HepG2 (cell line): Measurements from ENCODE around the gene MAN2A1. TPM values are rescaled to one million over a fixed set of nuclear protein-coding genes. Genes with fewer than 3 reads are reported as not detected.
A peak's percentile ranks its signal among the peaks of the same experiment; 100 is the strongest.

ENCODE experiments used
- ATAC-seq: fragments of 200-7000 bp; cut with Tn5 transposase; 3 replicates; pipeline ENCODE4 v1.9.1; 2020; ENCODE audit warnings: mild to moderate bottlenecking, moderate library complexity
- BruUV-seq: library from RNA; stranded (reverse); fragments of 400-500 nt; replicated peaks from 2 replicates; lab custom pipeline; 2021; lab: Mats Ljungman, UMichigan
- CTCF ChIA-PET: fragments of 300-600 bp; formaldehyde crosslinking; extraction: SDS; loops from one replicate; lab custom pipeline; 2021; ENCODE audit warnings: low total read pairs, inconsistent platforms, low intra/inter-chr PET ratio; lab: Yijun Ruan, JAX
- POLR2A ChIA-PET: fragments of 350-600 bp; sonication (Branson Sonifier 250); formaldehyde crosslinking; loops from one replicate; lab custom pipeline; 2020; ENCODE audit warnings: antibody characterized with exemption, inconsistent platforms; lab: Yijun Ruan, JAX
- DNase-seq: peaks from one replicate; pipeline ENCODE4 v3.0.0-alpha.2; 2015; ENCODE audit warnings: low spot score
- FAIRE-seq: peaks from 3 replicates; lab custom pipeline; 2011; peaks lifted over from hg19 to GRCh38; lab: Jason Lieb, UNC
- H2AFZ ChIP-seq: one replicate; pipeline ENCODE4 v1.6.1; 2011; ENCODE audit warnings: low read length, inconsistent platforms
- H3K27ac ChIP-seq: fragments of 300-600 bp; 3 replicates; pipeline ENCODE4 v1.8.0; 2011; ENCODE audit warnings: mixed run types, mild to moderate bottlenecking, mixed read lengths, low read length, inconsistent platforms; ENCODE audit not compliant: insufficient read depth; ENCODE audit errors: extremely low read length
- H3K27me3 ChIP-seq, 2 experiments: fragments of 200-600 bp in 1 of 2; 2 replicates in 1 of 2; 3 replicates in 1 of 2; pipeline versions ENCODE4 v1.6.0 to v1.8.0; 2011; ENCODE audit warnings: low read length in 2 of 2, mild to moderate bottlenecking in 2 of 2, moderate library complexity in 2 of 2, inconsistent platforms in 1 of 2; ENCODE audit not compliant: insufficient read depth in 2 of 2, control insufficient read depth in 1 of 2
- H3K36me3 ChIP-seq, 2 experiments: fragments of 200-600 bp in 1 of 2; replicated peaks in 1 of 2; 2 replicates in 1 of 2; 3 replicates in 1 of 2; pipeline versions ENCODE4 v1.5.1 to v1.8.0; 2011; ENCODE audit warnings: low read length in 2 of 2, inconsistent platforms in 1 of 2; ENCODE audit not compliant: insufficient read depth in 2 of 2, control insufficient read depth in 1 of 2
- H3K4me1 ChIP-seq: 2 replicates; pipeline ENCODE4 v1.5.1; 2012; ENCODE audit warnings: low read length, inconsistent platforms; ENCODE audit not compliant: insufficient read depth
- H3K4me2 ChIP-seq: 2 replicates; pipeline ENCODE4 v1.6.0; 2011; ENCODE audit warnings: low read depth, low read length, inconsistent platforms
- H3K4me3 ChIP-seq, 3 experiments: fragments of 200-600 bp in 1 of 3; sonication (generic), shearing (Covaris generic) in 1 of 3; replicated peaks in 1 of 3; 2 replicates each; pipeline ENCODE4 v1.5.1; 2011 to 2016; ENCODE audit warnings: low read length in 3 of 3, inconsistent platforms in 2 of 3, low read depth in 2 of 3, mild to moderate bottlenecking in 2 of 3, control low read depth in 1 of 3, mixed read lengths in 1 of 3; ENCODE audit not compliant: insufficient read depth in 1 of 3
- H3K79me2 ChIP-seq: one replicate; pipeline ENCODE4 v1.6.1; 2011; ENCODE audit warnings: low read length, inconsistent platforms; ENCODE audit not compliant: insufficient read depth
- H3K9ac ChIP-seq: 2 replicates; pipeline ENCODE4 v1.6.0; 2011; ENCODE audit warnings: mild to moderate bottlenecking, low read depth, low read length, inconsistent platforms; ENCODE audit not compliant: insufficient read depth
- H3K9me3 ChIP-seq: 2 replicates; pipeline ENCODE4 v1.5.1; 2012; ENCODE audit warnings: mild to moderate bottlenecking, low read length
- H4K20me1 ChIP-seq: 2 replicates; pipeline ENCODE4 v1.6.0; 2011; ENCODE audit warnings: inconsistent platforms, mild to moderate bottlenecking, low read length, moderate library complexity; ENCODE audit not compliant: insufficient read depth
- ARID3A ChIP-seq: IDR thresholded peaks from 2 replicates; pipeline ENCODE4 v1.6.1; 2012; ENCODE audit warnings: low read depth, low read length, improper control_type of control experiment
- DNMT1 ChIP-seq: sonication (generic); formaldehyde crosslinking; IDR thresholded peaks from 2 replicates; pipeline ENCODE4 v1.5.1; 2020; ENCODE audit warnings: mild to moderate bottlenecking, missing genetic modification reagents
- EZH2 ChIP-seq: conservative IDR thresholded peaks from 2 replicates; pipeline ENCODE4 v1.6.1; 2012; ENCODE audit warnings: mild to moderate bottlenecking, low read depth, low read length, moderate library complexity
- HHEX ChIP-seq: IDR thresholded peaks from 2 replicates; pipeline ENCODE4 v1.6.1; 2016; ENCODE audit warnings: control low read depth
- KDM6A ChIP-seq: IDR thresholded peaks from 2 replicates; pipeline ENCODE4 v1.6.1; 2016; ENCODE audit warnings: low read depth
- MXD3 ChIP-seq: IDR thresholded peaks from 2 replicates; pipeline ENCODE4 v1.6.1; 2016; ENCODE audit warnings: mild to moderate bottlenecking, missing biosample characterization, missing genetic modification reagents
- NBN ChIP-seq: fragments of 450-650 bp; conservative IDR thresholded peaks from 2 replicates; pipeline ENCODE4 v1.6.1; 2017
- RBM39 ChIP-seq: fragments of 200-400 bp; formaldehyde crosslinking; IDR thresholded peaks from one replicate; pipeline ENCODE4 v1.6.1; 2018; ENCODE audit warnings: antibody characterized with exemption, mild to moderate bottlenecking, low read depth, low read length; ENCODE audit not compliant: poor library complexity, severe bottlenecking
- TOE1 ChIP-seq: sonication (generic); formaldehyde crosslinking; IDR thresholded peaks from 2 replicates; pipeline ENCODE4 v1.4.0; 2020; ENCODE audit warnings: mild to moderate bottlenecking, missing genetic modification reagents
- TRAFD1 ChIP-seq: sonication (generic); formaldehyde crosslinking; IDR thresholded peaks from 2 replicates; pipeline ENCODE4 v1.5.1; 2020; ENCODE audit warnings: missing genetic modification reagents, mild to moderate bottlenecking, borderline replicate concordance
- ZBTB2 ChIP-seq: sonication (generic); formaldehyde crosslinking; IDR thresholded peaks from 2 replicates; pipeline ENCODE4 v1.8.0; 2022; ENCODE audit warnings: low read depth, missing genetic modification reagents
- ZNF572 ChIP-seq: sonication (generic); formaldehyde crosslinking; IDR thresholded peaks from 2 replicates; pipeline ENCODE4 v1.5.1; 2020; ENCODE audit warnings: mild to moderate bottlenecking, missing genetic modification reagents
- ZNF781 ChIP-seq: sonication (generic); formaldehyde crosslinking; IDR thresholded peaks from 2 replicates; pipeline ENCODE4 v1.5.1; 2020; ENCODE audit warnings: borderline replicate concordance, mild to moderate bottlenecking, missing genetic modification reagents; ENCODE audit errors: not compliant biosample characterization
- WGBS: methylation state at CpG from one replicate; pipeline ENCODE4 v1.1.6; 2017; ENCODE audit warnings: low lambda C conversion rate; 5-methylcytosine and 5-hydroxymethylcytosine counted together
- in situ Hi-C: cut with HindIII; loops from 2 replicates; pipeline ENCODE4 v1.10.0; 2017; ENCODE audit warnings: low pct_unique_long_range_greater_than_20kb; ENCODE audit not compliant: extremely low pct_ligation_motif_present
- intact Hi-C: fragments of 100-400 bp; cut with micrococcal nuclease; formaldehyde crosslinking; loops from one replicate; pipeline ENCODE4 v1.10.0; 2022; ENCODE audit not compliant: unreplicated experiment
- polyA plus RNA-seq, 8 experiments: library from polyadenylated mRNA; depleted of rRNA in 3 of 8; stranded (reverse) in 7 of 8; unstranded in 1 of 8; fragments of >200 nt; fragmentation: Illumina TruSeq in 4 of 8; extraction: Trizol in 4 of 8; gene quantifications; 2 replicates each; pipeline versions ENCODE4 v1.2.1 to v1.2.3, GENCODE V29; 2011 to 2016; ENCODE audit warnings: low read depth in 4 of 8, missing spikeins in 1 of 8, mixed read lengths in 1 of 8; ENCODE audit not compliant: insufficient read depth in 1 of 8
- total RNA-seq, 5 experiments: library from RNA; depleted of rRNA; stranded (reverse); fragments of >200 nt; fragmentation: Illumina TruSeq; extraction: Trizol; gene quantifications; 2 replicates each; pipeline ENCODE4 v1.2.3, GENCODE V29; 2016; ENCODE audit warnings: low read depth in 1 of 5

MAN2A1 gene
- total and polyA plus RNA-seq, 2 of the 13 experiments (the other 11 are each of a cell fraction or from before 2014, with no cell fraction given), result 56.2 to 80.5 TPM

- peaks cover 5 to 11% of the 10 kb centered on the region in 2 experiments for H3K36me3 ChIP-seq
- H3K79me2 ChIP-seq, result peaks cover 9% of the 10 kb centered on the region
- no peak for DNase-seq
- no peak for FAIRE-seq
- WGBS, result 96% methylated on average over 6 of the region's 6 CpGs
- H3K4me2 ChIP-seq, result no peak overlapping the region
- H3K4me3 ChIP-seq, result no peak overlapping the region
- intact Hi-C loops (no loop called here), in situ Hi-C loops (no loop called here)
- ChIA-PET CTCF (no interaction called here), POLR2A (no interaction called here)
- H3K27me3 ChIP-seq, result no peaks in the 10 kb centered on the region
- no TSS peak for BruUV-seq
- no peak overlapping the region for H2AFZ ChIP-seq
- H3K9me3 ChIP-seq, result no peaks in the 10 kb centered on the region
- H4K20me1 ChIP-seq, result no peaks in the 10 kb centered on the region
- no peak overlapping the region for H3K27ac ChIP-seq
- H3K9ac ChIP-seq, result no peak overlapping the region
- no peak for ATAC-seq
- H3K4me1 ChIP-seq, result no peaks in the 10 kb centered on the region
- no peak for TF ChIP-seq ARID3A
- TF ChIP-seq KDM6A, result no peak
- no peak for TF ChIP-seq DNMT1 (CRISPR knock-in tag)
Measured at GRCh38 chr5:109756543-109757185, 66.9 kb downstream of the MAN2A1 start.

DNA sequence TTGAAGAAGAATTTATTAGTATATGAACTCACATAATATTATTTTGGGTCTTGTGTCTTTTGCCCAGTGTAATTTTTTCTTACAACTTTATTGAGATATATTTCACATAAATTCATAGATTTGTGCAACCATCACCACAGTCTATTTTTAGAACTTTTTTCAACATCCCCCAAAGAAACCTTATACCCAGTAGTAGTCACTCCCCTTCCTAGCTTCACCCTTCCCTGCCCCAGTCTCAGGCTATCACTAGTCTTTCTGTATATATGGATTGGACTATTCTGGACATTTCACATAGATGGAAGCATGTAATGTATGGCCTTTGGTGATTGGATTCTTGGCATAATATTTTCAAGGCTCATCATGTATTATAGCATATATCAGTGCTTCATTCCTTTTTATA, 67.8 kb downstream of the MAN2A1 start:
- Histone ChIP-seq H3K36me3 (peaks cover 8 to 14% of the 10 kb centered on the region in 2 experiments), H3K27ac (no peak overlapping the region), H3K27me3 (no peaks in the 10 kb centered on the region), H3K9me3 (no peaks in the 10 kb centered on the region), H2AFZ (no peak overlapping the region), H3K79me2 (peaks cover 6% of the 10 kb centered on the region), H3K4me1 (no peaks in the 10 kb centered on the region), H3K9ac (no peak overlapping the region), H3K4me3 (no peak overlapping the region), H3K4me2 (no peak overlapping the region), H4K20me1 (no peaks in the 10 kb centered on the region)
- TSS peak; percentile 4 for BruUV-seq
- CTCF ChIA-PET, result no interaction called here
- intact Hi-C loops, result no loop called here
- FAIRE-seq, result no peak
- no peak for ATAC-seq
- DNase-seq, result no peak
- POLR2A ChIA-PET, result no interaction called here
- in situ Hi-C loops, result no loop called here
- no peak for TF ChIP-seq HHEX (CRISPR knock-in tag)
- TF ChIP-seq EZH2, result no peak
- TF ChIP-seq TRAFD1 (CRISPR knock-in tag), result no peak
- TF ChIP-seq MXD3 (CRISPR knock-in tag), result no peak
- TF ChIP-seq ZNF781, result no peak
- TF ChIP-seq ZNF572 (CRISPR knock-in tag), result no peak
- TF ChIP-seq ZBTB2 (CRISPR knock-in tag), result no peak
- TF ChIP-seq NBN, result no peak
- TF ChIP-seq RBM39, result no peak
- no peak for TF ChIP-seq TOE1
